ENCODE results near the gene C6orf136. TPM values are rescaled to one million over a fixed set of nuclear protein-coding genes. Genes with fewer than 3 reads are reported as not detected.
A peak's percentile ranks its signal among the peaks of the same experiment; 100 is the strongest.
"Not testable (repeated sequence)": the region's sequence is repeated elsewhere in the genome, so short reads cannot be mapped to it uniquely, and the experiment has no call there.

Gene C6orf136
- total RNA-seq, 1 experiment from 2014 or later = 25.0 TPM

DNA sequence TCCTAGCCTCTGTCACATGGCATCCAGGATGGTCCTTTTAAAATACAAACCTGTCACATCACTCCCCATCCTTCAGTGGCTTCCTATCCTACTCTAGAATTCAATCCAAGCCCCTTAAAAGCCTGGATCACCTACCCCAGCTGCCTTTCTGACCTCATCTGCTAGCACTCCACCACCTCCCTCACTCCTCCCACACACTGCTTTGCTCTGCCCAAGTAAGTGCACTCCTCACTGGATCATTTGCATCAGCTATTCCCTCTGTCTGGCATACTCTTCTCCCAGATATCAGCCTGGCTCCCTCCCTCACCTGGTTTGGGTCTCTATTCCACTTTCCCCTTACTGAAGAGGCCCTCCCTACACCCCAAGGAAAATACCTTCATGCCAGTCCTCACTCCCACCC is 10.5 kb downstream of the C6orf136 start:
- TF ChIP-seq, protein P1, sequence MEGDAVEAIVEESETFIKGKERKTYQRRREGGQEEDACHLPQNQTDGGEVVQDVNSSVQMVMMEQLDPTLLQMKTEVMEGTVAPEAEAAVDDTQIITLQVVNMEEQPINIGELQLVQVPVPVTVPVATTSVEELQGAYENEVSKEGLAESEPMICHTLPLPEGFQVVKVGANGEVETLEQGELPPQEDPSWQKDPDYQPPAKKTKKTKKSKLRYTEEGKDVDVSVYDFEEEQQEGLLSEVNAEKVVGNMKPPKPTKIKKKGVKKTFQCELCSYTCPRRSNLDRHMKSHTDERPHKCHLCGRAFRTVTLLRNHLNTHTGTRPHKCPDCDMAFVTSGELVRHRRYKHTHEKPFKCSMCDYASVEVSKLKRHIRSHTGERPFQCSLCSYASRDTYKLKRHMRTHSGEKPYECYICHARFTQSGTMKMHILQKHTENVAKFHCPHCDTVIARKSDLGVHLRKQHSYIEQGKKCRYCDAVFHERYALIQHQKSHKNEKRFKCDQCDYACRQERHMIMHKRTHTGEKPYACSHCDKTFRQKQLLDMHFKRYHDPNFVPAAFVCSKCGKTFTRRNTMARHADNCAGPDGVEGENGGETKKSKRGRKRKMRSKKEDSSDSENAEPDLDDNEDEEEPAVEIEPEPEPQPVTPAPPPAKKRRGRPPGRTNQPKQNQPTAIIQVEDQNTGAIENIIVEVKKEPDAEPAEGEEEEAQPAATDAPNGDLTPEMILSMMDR (conservative IDR thresholded peaks at IDR 0.05; ENCODE audit: low read depth, low read length) = no peak
- TF ChIP-seq EZH2 (IDR thresholded peaks at IDR 0.05; ENCODE audit: borderline replicate concordance, low read depth, low read length, poor library complexity, severe bottlenecking) = no peak
- Histone ChIP-seq H3K27ac (ENCODE audit: low read depth, low read length, poor library complexity, severe bottlenecking) (no peak overlapping the region), H3K4me3 (ENCODE audit: low read depth, low read length, poor library complexity, severe bottlenecking) (no peak overlapping the region), H3K27me3 (replicated peaks; ENCODE audit: insufficient read depth, low read depth, low read length, poor library complexity) (no peaks in the 10 kb centered on the region), H3K36me3 (ENCODE audit: insufficient read depth, low read length, poor library complexity, severe bottlenecking) (peaks cover 67% of the 10 kb centered on the region), H3K4me1 (ENCODE audit: insufficient read depth, low read length, poor library complexity, severe bottlenecking) (no peaks in the 10 kb centered on the region), H3K9me3 (ENCODE audit: low read depth, low read length, poor library complexity, severe bottlenecking) (no peaks in the 10 kb centered on the region)
- ChIA-PET POLR2A (ENCODE audit: low non-redundant PET) (no interaction called here), CTCF (no interaction called here)
- no peak for DNase-seq (ENCODE audit: low spot score)
- no TSS peak for BruUV-seq (replicated peaks)
- intact Hi-C loops (cut with micrococcal nuclease; ENCODE audit: unreplicated experiment) = no loop called here

DNA sequence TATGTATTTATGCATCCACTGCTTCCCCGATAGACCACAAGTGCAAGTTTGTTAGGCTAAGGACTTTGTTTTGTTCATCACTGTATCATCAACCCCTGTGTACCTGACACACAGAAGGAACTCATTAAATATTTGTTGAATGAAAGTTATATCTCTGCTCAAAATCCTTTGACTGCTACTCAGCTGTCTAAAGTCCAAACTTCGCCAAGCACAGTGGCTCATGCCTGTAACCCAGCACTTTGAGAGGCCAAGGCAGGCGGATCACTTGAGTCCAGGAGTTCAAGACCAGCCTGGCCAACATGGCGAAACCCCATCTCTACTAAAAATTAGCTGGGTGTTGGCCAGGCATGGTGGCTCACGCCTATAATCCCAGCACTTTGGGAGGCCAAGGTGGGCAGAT is 11.0 kb downstream of the C6orf136 start:
- H3K4me1 ChIP-seq (ENCODE audit: insufficient read depth, low read length, poor library complexity, severe bottlenecking); intact Hi-C loops (cut with micrococcal nuclease; ENCODE audit: unreplicated experiment); BruUV-seq (replicated peaks); H3K27ac ChIP-seq (ENCODE audit: low read depth, low read length, poor library complexity, severe bottlenecking); DNase-seq (ENCODE audit: low spot score); H3K9me3 ChIP-seq (ENCODE audit: low read depth, low read length, poor library complexity, severe bottlenecking); POLR2A ChIA-PET (ENCODE audit: low non-redundant PET); H3K27me3 ChIP-seq (replicated peaks; ENCODE audit: insufficient read depth, low read depth, low read length, poor library complexity); CTCF ChIA-PET; H3K4me3 ChIP-seq (ENCODE audit: low read depth, low read length, poor library complexity, severe bottlenecking): not testable (repeated sequence)
- H3K36me3 ChIP-seq (ENCODE audit: insufficient read depth, low read length, poor library complexity, severe bottlenecking) = peaks cover 67% of the 10 kb centered on the region

DNA sequence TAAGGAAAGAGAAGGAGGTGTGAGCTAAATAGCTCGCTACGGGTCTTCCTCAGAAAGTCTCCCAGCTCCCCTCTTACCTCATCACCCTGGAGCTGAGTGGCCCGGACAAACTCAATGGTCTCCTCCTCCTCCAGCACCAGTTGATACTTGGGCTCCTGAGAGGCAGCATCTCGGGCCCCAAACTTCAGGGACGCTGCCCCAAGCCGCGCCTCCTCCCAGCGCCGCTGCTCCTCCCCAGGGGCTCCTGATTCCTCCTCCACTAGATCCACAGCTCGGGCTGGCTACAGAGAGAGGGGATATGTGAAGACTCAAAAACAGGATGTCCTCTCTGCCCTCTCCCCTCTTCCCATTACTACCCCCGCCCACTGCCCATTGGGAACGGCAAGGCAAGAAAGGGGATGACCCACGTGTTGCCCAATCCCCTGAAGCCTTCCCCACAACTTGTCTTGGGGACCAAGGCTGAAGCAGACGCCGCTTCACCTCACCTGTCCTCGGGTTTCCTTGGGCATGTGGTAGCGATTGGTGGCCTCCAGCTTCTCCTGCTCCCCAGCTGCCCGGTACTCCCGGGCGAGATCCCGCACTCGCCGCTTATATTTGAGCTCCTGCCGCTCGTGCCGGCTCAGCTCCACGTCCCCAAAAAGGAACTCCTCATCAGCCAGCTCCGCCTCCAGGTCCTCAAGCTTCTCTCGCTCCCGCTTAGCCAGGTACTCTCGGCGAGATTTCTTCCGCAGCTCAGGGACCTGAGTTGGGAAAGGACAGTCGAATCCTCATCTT is 18.2 kb downstream of the C6orf136 start:
- H3K36me3 ChIP-seq (ENCODE audit: insufficient read depth, low read length, poor library complexity, severe bottlenecking) = peaks cover 59% of the 10 kb centered on the region
- DNase-seq (ENCODE audit: low spot score) = no peak
- no peaks in the 10 kb centered on the region for H3K4me1 ChIP-seq (ENCODE audit: insufficient read depth, low read length, poor library complexity, severe bottlenecking)
- ChIA-PET CTCF (no interaction called here), POLR2A (ENCODE audit: low non-redundant PET) (no interaction called here)
- intact Hi-C loops (cut with micrococcal nuclease; ENCODE audit: unreplicated experiment) = no loop called here
- H3K4me3 ChIP-seq (ENCODE audit: low read depth, low read length, poor library complexity, severe bottlenecking) = no peak overlapping the region
- H3K27ac ChIP-seq (ENCODE audit: low read depth, low read length, poor library complexity, severe bottlenecking) = no peak overlapping the region
- TF ChIP-seq, protein P1 (conservative IDR thresholded peaks at IDR 0.05; ENCODE audit: low read depth, low read length) = no peak
- no peak for TF ChIP-seq EZH2 (IDR thresholded peaks at IDR 0.05; ENCODE audit: borderline replicate concordance, low read depth, low read length, poor library complexity, severe bottlenecking)
- H3K27me3 ChIP-seq (replicated peaks; ENCODE audit: insufficient read depth, low read depth, low read length, poor library complexity) = no peaks in the 10 kb centered on the region
- BruUV-seq (replicated peaks) = TSS peak; percentile 51
- H3K9me3 ChIP-seq (ENCODE audit: low read depth, low read length, poor library complexity, severe bottlenecking) = no peaks in the 10 kb centered on the region

DNA sequence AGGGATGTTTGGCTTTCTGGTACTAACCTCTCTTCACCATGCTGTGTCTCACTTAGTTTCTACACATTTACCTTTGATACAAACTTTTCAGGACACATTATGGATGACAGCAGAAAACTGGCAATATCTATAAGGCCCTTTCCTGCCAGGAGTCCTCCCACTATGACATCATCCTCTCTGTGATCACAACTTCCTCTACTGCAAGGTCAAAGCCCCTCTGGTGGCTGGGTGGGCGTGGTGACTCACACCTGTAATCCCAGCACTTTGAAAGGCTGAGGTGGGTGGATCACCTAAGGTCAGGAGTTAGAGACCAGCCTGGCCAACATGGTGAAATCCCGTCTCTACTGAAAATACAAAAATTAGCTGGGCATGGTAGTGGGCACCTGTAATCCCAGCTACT is 19.4 kb downstream of the C6orf136 start:
- DNase-seq (ENCODE audit: low spot score); CTCF ChIA-PET; H3K4me3 ChIP-seq (ENCODE audit: low read depth, low read length, poor library complexity, severe bottlenecking); BruUV-seq (replicated peaks); H3K9me3 ChIP-seq (ENCODE audit: low read depth, low read length, poor library complexity, severe bottlenecking); H3K4me1 ChIP-seq (ENCODE audit: insufficient read depth, low read length, poor library complexity, severe bottlenecking); H3K27ac ChIP-seq (ENCODE audit: low read depth, low read length, poor library complexity, severe bottlenecking); H3K27me3 ChIP-seq (replicated peaks; ENCODE audit: insufficient read depth, low read depth, low read length, poor library complexity); POLR2A ChIA-PET (ENCODE audit: low non-redundant PET); intact Hi-C loops (cut with micrococcal nuclease; ENCODE audit: unreplicated experiment): not testable (repeated sequence)
- peaks cover 62% of the 10 kb centered on the region for H3K36me3 ChIP-seq (ENCODE audit: insufficient read depth, low read length, poor library complexity, severe bottlenecking)
